ENCODE results near the gene AK3.
"Not testable (repeated sequence)": the region's sequence is repeated elsewhere in the genome, so short reads cannot be mapped to it uniquely, and the experiment has no call there.

The AK3 gene

DNA sequence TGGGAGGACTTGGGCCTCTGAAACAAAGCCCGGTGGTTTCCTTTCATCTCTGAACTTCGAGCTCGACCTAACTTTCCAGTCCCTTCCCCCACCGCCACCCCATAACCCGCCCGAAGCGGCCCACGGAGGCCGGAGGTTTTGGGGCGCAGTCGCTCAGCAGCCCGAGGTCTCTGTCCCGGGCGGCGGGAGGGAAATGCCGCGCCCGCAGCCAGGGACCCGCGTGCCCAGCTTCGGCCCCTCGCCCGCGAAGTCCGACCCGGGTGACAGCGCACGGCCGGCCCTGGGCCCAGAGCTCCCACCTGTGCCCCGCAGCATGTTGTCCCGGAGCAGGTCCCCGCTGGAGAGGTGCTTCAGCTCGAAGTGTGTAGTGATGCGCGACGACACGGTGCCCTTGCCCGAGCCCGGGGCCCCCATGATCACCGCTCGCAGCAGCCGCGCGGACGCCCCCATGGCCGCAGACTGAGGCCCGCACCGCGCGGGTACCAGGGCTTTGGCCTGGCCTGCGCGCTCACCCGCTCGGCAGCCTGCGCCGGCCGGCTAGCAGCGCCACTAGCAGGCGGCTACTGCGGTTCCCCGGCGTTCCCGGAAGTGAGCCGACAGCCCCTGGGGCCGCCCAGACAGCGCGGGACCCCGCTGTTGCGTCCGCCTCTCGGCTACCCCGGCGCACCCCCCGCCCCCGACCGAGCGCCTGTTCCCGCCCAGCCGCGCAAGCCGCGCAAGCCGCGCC is at the start of gene AK3:
Gene AK3, minus strand, starts transcription at position 565 of the 727 bp plus-strand sequence. Its CDS starts 115 bp downstream, at position 450.
- DNase-seq: peak; percentile 87

DNA sequence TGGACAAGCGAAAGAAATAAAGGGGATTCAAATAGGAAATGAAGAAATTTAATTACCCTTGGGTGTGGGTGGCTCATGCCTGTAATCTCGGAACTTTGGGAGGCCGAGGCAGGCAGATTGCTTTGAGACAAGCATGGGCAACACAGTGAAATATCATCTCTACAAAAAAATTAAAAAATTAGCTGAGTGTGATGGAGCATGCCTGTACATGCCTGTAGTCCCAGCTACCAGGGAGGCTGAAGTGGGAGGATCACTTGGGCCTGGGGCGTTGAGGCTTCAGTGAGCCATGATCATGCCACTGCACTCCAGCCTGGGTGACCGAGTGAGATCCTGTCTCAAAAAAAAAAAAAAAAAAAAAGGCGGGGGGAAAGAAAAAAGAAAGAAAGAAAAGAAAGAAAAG is 47.7 kb upstream of the AK3 start:
- no peak for DNase-seq

DNA sequence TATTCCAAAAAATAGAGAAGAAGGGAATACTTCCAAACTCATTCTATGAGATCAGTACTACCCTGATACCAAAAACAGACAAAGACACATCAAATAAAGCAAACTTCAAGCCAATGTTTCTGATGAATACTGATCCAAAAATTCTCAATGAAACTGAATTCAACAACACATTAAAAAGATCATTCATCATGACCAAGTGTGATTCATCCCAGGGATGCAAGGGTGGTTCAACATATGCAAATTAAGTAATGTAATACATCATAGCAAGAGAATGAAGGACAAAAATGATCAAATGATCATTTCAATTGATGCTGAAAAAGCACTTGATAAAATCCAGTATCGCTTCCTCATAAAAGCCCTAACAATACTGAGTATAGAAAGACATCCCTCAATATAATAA is 46.9 kb upstream of the AK3 start:
- no peak for DNase-seq

DNA sequence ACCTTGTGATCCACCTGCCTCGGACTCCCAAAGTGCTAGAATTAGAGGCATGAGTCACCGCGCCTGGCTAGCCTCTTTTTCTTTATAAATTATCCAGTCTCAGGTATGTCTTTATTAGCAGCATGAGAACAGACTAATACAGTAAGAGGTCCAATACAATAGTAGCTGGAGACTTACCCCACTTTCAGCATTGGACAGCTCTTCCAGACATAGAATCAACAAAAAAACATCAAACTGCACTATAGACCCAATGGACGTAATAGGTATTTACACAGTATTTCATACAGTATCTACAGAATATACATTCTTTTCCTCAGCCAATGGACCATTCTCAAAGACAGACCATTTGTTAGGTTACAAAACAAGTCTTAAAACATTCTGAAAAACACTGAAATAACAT is 45.6 kb upstream of the AK3 start:
- DNase-seq: no peak

DNA sequence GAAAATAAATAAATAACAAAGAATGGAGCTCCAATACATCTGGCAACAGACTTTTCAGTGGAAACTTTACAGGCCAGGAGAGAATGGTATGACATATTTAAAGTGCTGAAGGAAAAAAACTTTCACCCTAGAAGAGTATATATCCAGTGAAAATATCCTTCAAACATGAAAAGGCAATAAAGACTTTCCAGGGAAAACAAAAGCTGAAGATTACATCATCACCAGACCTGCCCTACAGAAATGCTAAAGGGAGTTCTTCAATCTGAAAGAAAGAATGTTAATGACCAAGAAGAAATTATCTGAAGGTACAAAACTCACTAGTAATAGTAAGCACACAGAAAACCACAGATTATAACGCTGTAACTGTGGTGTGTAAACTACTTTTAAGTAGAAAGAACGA is 43.4 kb upstream of the AK3 start:
- no peak for DNase-seq

DNA sequence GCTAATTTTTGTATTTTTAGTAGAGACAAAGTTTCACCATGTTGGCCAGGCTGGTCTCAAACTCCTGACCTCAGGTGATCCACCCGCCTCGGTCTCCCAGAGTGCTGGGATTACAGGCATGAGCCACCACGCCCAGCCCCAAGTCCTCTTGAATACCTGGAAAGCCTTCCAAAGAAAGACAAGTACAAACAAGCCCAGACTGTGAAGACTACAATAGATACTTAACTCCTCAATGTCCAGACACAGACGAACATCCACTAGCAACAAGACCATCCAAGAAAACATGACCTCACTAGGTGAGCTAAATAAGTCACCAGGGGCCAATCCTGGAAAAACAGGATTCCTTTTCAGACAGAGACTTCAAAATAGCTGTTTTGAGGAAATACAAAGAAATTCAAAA is 42.2 kb upstream of the AK3 start:
- not testable (repeated sequence) for DNase-seq

DNA sequence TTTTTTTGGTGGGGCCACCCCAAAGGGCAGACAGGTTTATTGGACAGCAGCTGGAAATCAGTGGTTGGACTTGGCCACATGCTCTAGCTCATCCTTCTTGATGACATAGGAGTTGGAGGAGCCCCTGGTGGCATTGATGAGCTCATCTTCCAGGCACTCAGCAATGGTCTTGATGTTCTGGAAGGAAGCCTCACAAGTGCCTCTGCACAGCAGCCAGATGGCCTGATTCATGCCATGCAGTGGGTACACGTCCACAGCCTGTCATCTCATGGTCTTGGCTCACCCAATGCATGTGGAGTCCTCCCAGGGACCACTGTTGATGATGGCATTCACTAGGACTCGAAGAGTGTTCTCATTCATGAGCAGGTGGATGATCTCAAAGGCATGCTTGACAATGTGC is 40.4 kb upstream of the AK3 start:
- no peak for DNase-seq

DNA sequence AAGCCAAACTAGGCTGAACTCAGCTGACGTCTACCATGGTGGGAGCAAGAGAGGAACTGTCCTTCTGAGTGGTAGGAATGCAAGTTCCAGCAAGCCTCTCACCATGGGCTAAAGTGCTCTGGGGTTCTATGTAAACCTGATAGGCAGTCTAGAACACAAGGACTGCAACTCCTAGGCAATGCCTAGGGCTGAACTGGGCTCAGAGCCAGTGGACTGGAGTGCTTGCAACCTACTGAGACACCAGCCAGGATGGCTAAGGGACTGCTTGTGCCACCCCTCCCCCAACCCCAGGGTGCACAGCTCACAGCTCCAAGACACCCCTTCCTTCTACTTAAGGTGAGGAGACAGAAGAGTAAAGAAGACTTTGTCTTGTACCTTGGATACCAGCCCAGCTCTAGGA is 39.6 kb upstream of the AK3 start:
- no peak for DNase-seq

DNA sequence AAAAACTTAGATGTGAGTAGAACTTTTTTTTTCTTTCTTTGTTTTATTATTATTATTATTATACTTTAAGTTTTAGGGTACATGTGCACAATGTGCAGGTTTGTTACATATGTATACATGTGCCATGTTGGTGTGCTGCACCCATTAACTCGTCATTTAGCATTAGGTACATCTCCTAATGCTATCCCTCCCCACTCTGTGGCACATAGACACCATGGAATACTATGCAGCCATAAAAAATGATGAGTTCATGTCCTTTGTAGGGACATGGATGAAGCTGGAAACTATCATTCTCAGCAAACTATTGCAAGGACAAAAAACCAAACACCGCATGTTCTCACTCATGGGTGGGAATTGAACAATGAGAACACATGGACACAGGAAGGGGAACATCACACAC is 34.0 kb upstream of the AK3 start:
- not testable (repeated sequence) for DNase-seq

DNA sequence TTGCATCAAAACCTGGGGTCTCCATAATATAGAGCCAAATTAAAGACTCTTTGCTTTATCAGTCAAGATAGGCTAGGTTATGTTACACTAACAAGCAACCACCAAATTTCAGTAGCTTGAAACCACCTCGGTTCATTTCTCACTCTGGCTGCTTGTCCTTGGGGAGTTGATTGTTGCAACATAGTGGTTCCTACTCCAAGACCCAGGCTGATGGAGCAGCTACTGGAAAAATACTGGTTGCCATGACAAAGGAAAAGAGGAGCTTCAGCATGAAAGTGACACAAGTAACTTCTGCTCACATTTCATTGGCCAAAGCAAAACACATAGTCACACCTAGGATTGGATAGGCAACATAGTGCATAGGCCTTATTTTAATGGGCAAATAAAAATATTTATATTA is 33.2 kb upstream of the AK3 start:
- no peak for DNase-seq

DNA sequence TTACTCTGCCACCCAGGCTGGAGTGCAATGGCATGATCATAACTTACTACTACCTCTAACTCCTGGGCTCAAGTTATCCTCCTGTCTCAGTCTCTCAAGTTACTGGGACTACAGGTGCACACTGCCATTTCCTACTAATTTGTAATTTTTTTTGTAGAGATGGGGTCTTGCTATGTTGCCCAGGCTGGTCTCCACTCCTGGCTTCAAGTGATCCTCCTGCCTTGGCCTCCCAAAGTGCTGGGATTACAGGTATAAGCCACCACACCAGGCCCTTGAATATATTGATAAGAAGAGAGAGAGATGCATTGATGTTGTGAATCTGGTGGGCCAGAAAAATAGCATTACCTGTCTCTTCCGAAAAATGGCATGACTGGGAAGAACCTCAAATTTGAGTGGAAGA is 30.8 kb upstream of the AK3 start:
- DNase-seq: no peak

DNA sequence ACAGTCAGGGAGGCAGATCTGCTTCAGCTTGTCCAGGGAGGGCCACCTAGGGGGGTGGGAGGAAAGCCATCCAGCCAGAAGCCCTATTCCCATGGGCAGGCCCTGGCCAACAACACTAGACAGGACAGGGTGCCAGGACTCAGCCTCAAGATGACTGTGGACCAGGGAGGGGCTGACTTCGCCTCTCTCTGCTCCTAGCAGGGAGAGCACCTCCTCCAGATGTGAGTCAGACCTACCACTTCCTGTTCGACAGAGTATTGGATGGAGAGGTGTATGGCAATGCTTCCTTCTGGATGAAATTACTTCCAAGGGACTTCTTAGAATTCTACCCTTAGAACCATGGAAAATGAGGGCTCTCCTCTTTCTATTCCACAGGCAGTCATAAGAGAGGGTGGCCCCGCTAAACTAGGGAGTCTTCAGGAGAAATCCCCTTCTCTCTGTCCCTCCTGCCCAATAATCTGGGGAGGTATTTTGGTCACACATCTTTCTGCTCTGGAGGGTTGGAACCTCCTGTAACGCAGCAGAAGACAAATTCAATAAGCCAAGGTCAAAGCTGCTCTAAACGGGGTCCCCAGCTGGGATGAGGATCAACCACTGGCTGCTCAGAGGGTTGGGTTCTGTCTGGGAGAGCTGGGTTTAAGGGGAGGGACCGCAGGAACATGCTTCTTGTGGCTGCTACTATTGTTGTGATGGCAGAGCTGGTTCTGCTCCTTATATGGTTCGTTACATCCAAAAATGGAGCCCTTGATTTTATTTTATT is 28.5 kb upstream of the AK3 start:
- DNase-seq: peak; percentile 47

DNA sequence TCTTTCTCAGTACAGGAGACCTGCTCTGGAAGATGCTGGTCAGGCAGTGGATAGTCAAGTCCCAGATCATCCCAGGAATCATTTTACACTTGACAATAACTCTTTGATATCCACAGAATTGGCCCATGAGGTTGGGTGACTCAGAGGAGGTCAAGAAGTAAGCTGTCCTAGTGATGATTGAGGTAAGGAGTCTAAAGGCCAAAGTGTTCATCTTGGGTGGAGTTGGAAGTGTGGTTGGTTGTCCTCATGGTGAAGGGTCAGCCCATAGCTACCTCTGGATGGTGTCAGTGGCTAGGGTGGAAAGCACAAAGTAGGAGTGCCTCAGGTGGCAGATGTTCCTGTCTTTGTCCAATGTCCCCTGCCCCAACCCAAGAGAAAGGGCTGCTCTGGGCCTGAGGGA is 27.7 kb upstream of the AK3 start:
- no peak for DNase-seq

DNA sequence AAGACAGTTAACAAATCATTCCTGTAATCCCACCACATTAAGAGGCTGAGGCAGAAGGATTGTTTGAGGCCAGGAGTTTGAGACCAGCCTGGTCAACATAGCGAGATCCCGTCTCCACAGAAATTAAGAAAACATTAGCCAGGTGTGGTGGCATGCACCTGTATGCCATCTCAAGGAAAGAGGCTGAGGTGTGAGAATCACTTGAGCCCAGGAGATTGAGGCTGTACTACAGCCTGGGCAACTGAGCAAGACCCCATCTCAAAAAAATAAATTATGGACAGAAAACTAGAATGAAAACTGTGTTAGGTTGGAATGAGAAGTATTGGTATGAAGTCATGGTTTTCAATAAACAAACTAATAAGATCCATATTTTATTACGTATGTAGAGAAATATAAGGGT is 23.0 kb upstream of the AK3 start:
- DNase-seq: no peak

DNA sequence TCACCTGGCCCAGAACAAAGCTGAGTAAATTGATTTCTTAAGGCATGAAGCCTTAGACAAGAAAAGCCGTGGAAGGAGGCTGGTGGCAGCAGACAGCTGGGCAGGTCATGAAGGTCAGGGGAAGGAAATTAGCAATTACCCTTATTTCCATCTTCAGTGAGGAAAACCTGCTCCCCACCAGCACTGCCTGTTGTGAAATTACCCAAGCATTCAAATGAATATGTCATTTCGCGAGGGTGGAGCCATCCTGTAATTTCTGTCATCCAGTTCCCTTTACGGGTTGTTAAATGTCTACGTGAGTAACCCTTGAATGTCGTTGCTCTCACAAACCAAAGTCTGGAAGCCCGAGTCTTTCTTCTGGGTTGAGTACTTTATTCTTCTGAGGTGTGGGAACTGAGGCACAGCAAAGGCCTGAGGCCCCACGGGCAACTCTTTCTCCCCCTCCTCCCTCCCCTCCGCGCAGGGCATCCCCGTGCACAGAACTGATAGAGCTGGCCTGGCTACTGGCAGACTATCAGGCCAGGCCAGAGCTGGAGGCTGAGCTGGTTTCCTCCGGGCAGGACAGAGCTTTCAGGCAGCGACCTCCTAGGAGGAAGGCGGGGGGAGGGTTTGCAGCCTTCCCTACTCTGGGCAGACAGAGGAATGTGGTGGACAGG is 22.0 kb upstream of the AK3 start:
- DNase-seq: peak; percentile 23

DNA sequence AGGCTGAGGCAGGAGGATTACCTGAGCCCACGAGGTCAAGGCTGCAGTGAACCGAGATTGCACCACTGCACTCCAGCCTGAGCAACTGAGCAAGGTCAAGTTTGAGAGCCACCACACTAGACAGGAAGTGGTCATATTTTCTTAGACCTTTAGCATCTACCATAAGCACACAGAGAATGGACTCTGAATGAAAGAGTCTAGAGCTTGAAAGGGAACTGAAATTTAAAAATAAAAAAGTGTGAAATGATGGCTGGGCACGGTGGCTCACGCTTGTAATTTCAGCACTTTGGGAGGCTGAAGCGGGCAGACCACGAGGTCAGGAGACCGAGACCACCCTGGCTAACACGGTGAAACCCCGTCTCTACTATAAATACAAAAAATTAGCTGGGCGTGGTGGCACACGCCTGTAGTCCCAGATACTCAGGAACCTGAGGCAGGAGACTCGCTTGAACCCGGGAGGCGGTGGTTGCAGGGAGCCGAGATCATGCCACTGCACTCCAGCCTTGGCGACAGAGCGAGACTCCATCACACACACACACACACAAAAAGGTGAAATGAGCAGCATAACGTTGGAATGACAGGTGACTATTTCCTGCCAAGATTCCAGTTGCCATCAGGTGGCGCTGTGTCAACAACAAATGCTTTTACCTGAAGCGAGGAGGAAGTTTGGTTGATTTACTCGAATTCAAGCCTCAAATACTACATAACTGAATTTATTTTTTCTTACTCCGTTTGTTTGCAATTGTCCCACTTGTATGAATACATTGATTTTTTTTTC is 21.3 kb upstream of the AK3 start:
- DNase-seq: peak; percentile 86

DNA sequence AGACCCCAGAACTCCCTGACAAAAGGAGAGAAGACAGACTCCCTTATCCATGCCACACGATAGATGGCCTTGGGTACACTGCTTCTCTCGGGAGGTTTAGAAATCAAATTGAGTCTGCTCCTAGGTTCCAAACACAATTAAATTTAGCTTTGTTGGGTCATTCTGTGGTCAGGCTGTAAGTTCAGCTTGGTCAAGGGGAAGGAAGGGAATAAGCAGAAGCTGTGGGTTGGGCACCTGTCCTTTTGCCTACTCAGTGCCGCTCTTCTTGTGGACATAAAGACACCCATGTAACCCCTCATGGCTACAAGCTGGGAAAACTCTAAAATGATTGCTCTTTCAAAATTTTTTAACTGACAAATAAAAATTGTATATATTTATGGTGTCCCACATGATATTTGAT is 19.1 kb upstream of the AK3 start:
- no peak for DNase-seq

DNA sequence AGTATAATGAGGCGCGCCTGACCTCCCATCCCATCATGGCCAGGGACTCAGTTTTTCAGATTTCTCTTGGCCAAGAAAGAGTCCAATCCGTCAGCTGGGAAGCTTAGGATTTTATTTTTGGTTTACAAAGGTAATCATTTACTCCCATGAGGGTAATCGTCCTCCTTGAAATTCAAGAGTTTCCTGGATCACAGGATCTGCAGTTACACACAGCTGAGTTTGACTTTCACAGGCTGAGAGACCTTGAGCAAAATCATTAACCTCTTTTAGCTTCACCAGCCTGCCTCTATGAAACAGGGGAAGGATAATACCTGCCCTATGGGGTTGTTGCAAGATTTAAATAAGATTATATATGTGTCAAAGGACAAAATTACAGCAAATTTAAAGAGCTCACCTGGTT is 15.4 kb upstream of the AK3 start:
- no peak for DNase-seq

DNA sequence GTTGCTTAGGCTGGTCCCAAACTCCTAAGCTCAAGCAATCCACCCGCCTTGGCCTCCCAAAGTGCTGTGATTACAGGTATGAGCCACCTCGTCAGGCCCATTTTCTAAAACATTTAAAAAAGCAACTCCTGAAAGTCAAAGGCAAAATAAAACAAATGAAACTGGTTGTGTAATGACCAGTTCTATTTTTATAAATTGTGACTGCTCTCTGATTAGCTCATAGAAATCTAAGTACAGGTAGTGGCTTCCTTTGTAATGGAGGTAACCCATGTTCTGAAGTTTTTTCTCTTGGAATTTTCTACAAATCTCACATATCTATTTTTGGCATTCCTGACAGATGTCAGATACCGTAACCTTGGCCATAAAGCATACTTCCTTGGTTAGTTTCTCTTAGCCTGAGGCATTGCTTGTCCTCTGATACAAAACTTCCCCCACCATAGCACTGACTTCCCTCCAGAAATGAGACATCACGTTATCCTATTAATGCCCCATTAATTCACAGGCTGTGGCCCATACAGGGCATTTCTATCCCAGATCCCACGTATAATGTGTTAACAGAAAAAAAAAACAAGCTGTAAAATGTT is 14.1 kb upstream of the AK3 start:
- DNase-seq: no peak

DNA sequence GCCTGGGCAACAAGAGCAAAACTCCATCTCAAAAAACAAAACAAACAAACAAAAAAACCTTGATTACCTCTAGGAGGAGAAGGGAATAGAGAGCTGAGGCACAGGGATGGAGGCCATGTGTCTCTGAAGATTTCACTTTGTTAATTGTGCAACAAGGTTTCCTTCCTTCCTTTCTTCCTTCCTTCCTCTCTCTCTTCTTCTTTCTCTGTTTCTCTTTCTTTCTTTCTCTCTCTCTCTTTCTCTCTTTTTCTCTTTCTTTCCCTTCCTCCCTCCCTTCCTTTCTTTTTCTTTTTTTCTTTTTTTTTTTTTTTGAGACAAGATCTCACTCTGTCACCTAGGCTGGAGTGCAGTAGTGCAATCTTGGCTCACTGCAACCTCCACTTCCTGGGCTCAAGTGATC is 13.5 kb upstream of the AK3 start:
- not testable (repeated sequence) for DNase-seq

DNA sequence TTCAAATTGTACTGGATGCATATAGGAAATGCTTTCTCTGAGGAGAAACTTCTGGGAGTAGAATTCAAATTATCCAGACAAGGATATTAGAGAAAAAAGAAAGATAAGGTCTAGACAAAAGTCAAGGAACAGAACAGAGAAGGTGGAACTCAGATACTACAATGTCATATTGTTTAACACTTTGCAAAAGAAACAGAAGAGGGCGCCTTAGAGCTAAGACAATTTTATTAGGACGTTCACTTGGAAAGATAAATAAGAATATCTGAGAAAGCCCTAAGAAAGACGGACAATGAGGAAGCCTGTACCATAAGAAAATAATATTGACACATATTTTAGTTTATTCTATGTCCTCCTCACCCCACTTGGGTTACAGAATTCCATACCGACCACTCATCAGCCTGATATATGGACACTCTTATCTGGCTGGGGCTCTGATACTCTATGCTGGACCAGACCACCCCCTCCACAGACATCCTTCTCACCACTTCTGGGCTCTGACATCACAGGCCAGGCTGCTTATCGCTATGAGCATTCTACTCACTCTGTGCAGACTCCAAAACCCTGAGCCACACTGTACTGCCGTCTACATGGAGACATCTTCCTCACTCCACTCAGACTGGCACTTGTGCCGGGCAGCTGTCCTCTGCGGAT is 9.1 kb upstream of the AK3 start:
- DNase-seq: peak; percentile 54

DNA sequence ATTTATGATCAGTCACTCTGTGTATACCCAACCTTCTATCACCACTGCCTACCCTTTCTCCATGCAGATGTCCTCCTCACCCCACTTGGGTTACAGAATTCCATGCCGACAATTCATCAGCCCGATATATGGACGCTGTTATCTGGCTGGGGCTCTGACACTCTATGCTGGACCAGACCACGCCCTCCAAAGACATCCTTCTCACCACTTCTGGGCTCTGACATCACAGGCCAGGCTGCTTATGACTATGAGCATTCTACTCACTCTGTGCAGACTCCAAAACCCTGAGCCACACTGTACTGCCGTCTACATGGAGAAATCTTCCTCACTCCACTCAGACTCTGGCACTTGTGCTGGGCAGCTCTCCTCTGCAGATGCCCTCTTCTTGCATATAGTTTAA is 7.6 kb upstream of the AK3 start:
- DNase-seq: no peak
